DOHH2 (cell line): ENCODE results near the gene TACR2.

ENCODE experiments used
- H3F3A ChIP-seq: fragments of 200-600 bp; sonication (generic), shearing (Covaris generic); 2 replicates; pipeline ENCODE4 v1.6.0; 2016; ENCODE audit warnings: antibody characterized with exemption, mild to moderate bottlenecking; ENCODE audit not compliant: control insufficient read depth, insufficient read depth
- H3K27ac ChIP-seq: fragments of 200-600 bp; sonication (generic); 2 replicates; pipeline ENCODE4 v1.5.1; 2014; ENCODE audit warnings: low read depth, mild to moderate bottlenecking, low read length, moderate library complexity
- H3K27me3 ChIP-seq: fragments of 200-600 bp; sonication (generic); 2 replicates; pipeline ENCODE4 v1.6.1; 2014; ENCODE audit warnings: mild to moderate bottlenecking, low read length, mixed read lengths; ENCODE audit not compliant: control insufficient read depth
- H3K36me3 ChIP-seq: fragments of 200-600 bp; sonication (generic); 2 replicates; pipeline ENCODE4 v1.6.1; 2014; ENCODE audit warnings: mild to moderate bottlenecking, low read length, moderate library complexity, mixed read lengths; ENCODE audit not compliant: control insufficient read depth
- H3K4me1 ChIP-seq: fragments of 200-600 bp; sonication (generic); 2 replicates; pipeline ENCODE4 v1.6.1; 2014; ENCODE audit warnings: mild to moderate bottlenecking, low read length, mixed read lengths; ENCODE audit not compliant: control insufficient read depth
- H3K4me2 ChIP-seq: fragments of 200-600 bp; sonication (generic); 2 replicates; pipeline ENCODE4 v1.6.0; 2014; ENCODE audit warnings: mild to moderate bottlenecking, low read length, moderate library complexity
- H3K4me3 ChIP-seq: fragments of 200-600 bp; sonication (generic); 2 replicates; pipeline ENCODE4 v1.5.1; 2014; ENCODE audit warnings: mild to moderate bottlenecking, low read length, mixed read lengths
- H3K79me2 ChIP-seq: fragments of 200-600 bp; sonication (generic); 2 replicates; pipeline ENCODE4 v1.6.1; 2014; ENCODE audit warnings: mild to moderate bottlenecking, low read length, mixed read lengths; ENCODE audit not compliant: control insufficient read depth
- H3K9me2 ChIP-seq: fragments of 200-600 bp; sonication (generic); replicated peaks from 2 replicates; pipeline ENCODE4 v1.6.1; 2014; ENCODE audit warnings: mild to moderate bottlenecking, low read length, mixed read lengths; ENCODE audit not compliant: control insufficient read depth
- H3K9me3 ChIP-seq: fragments of 200-600 bp; sonication (generic); 2 replicates; pipeline ENCODE4 v1.6.1; 2014; ENCODE audit warnings: antibody characterized with exemption, low read length, mixed read lengths; ENCODE audit not compliant: control insufficient read depth, insufficient read depth
- H4K20me1 ChIP-seq: fragments of 200-600 bp; sonication (generic); 2 replicates; pipeline ENCODE4 v1.6.0; 2014; ENCODE audit warnings: low read depth, mild to moderate bottlenecking, antibody characterized with exemption, low read length, moderate library complexity; ENCODE audit not compliant: control insufficient read depth, insufficient read depth
- CTCF ChIP-seq: fragments of 200-600 bp; sonication (generic); IDR thresholded peaks from one replicate; pipeline ENCODE4 v1.5.1; 2014; ENCODE audit warnings: antibody characterized with exemption, mild to moderate bottlenecking, low read depth, low read length; ENCODE audit not compliant: poor library complexity, severe bottlenecking
- EZH2phosphoT487 ChIP-seq: fragments of 200-600 bp; sonication (generic); IDR thresholded peaks from 2 replicates; pipeline ENCODE4 v1.6.1; 2017; ENCODE audit warnings: borderline replicate concordance, mild to moderate bottlenecking, antibody characterized with exemption, low read length, moderate library complexity, mixed read lengths

TACR2 gene

GRCh38 chr10:69359148-69359547 lies 57.6 kb downstream of the TACR2 start:
- Histone ChIP-seq H3K9me3 (no peaks in the 10 kb centered on the region), H3K79me2 (0 out of 2 replicates have a peak, but pooled peaks cover 4% of the 10 kb centered on the region), H3K9me2 (no peaks in the 10 kb centered on the region), H3F3A (no peaks in the 10 kb centered on the region), H3K4me3 (no peak overlapping the region), H4K20me1 (no peaks in the 10 kb centered on the region), H3K27ac (no peak overlapping the region), H3K27me3 (no peaks in the 10 kb centered on the region), H3K4me1 (no peaks in the 10 kb centered on the region), H3K36me3 (no peaks in the 10 kb centered on the region; the same call in 1 of the 2 replicates), H3K4me2 (no peak overlapping the region)
- TF ChIP-seq CTCF: no peak
- TF ChIP-seq EZH2phosphoT487: no peak

- no peaks in the 10 kb centered on the region for H3K9me2 ChIP-seq
- H3K27me3 ChIP-seq: no peaks in the 10 kb centered on the region
- no peak for TF ChIP-seq CTCF
- H3K4me1 ChIP-seq: no peaks in the 10 kb centered on the region
- H3K9me3 ChIP-seq: no peaks in the 10 kb centered on the region
- H3K4me3 ChIP-seq: no peak overlapping the region
- no peaks in the 10 kb centered on the region for H4K20me1 ChIP-seq
- H3K79me2 ChIP-seq: peaks cover 5% of the 10 kb centered on the region; the same call in 1 of the 2 replicates
- H3K36me3 ChIP-seq: no peaks in the 10 kb centered on the region; the same call in 1 of the 2 replicates
- H3K4me2 ChIP-seq: no peak overlapping the region
- no peaks in the 10 kb centered on the region for H3F3A ChIP-seq
- H3K27ac ChIP-seq: no peak overlapping the region
These were observed 58.4 kb downstream of the TACR2 start for GRCh38 chr10:69358148-69358795.

GRCh38 chr10:69356187-69356586 lies 60.5 kb downstream of the TACR2 start:
- H3K4me3 ChIP-seq: no peak overlapping the region
- H3K4me1 ChIP-seq: no peaks in the 10 kb centered on the region
- peaks cover 2% of the 10 kb centered on the region; the same call in 1 of the 2 replicates for H3K36me3 ChIP-seq
- H3K79me2 ChIP-seq: peaks cover 12% of the 10 kb centered on the region; the same call in 1 of the 2 replicates
- no peak overlapping the region for H3K4me2 ChIP-seq
- no peaks in the 10 kb centered on the region for H4K20me1 ChIP-seq
- H3F3A ChIP-seq: no peaks in the 10 kb centered on the region
- H3K27ac ChIP-seq: no peak overlapping the region
- no peaks in the 10 kb centered on the region for H3K27me3 ChIP-seq
- H3K9me3 ChIP-seq: no peaks in the 10 kb centered on the region
- no peaks in the 10 kb centered on the region for H3K9me2 ChIP-seq
- no peak for TF ChIP-seq CTCF
- TF ChIP-seq EZH2phosphoT487: no peak
